Panc1 (cell line): ENCODE results near the gene ENOX2.

Experiments
- POLR2AphosphoS5 ChIP-seq: IDR thresholded peaks from 2 replicates; pipeline ENCODE4 v1.6.1; 2012; ENCODE audit warnings: mild to moderate bottlenecking, low read depth, low read length, moderate library complexity
- SIN3A ChIP-seq: IDR thresholded peaks from 2 replicates; pipeline ENCODE4 v1.6.1; 2012; ENCODE audit warnings: low read depth, mild to moderate bottlenecking, low read length, moderate library complexity, borderline replicate concordance; ENCODE audit not compliant: insufficient read depth
- TCF7L2 ChIP-seq: IDR thresholded peaks from 2 replicates; pipeline ENCODE4 v1.6.1; 2011; ENCODE audit warnings: mild to moderate bottlenecking, low read depth, low read length, inconsistent platforms
- TF ChIP-seq, protein P1 (sequence below): fragments of 450-650 bp; IDR thresholded peaks from 2 replicates; pipeline ENCODE4 v1.5.1; 2017; ENCODE audit warnings: mild to moderate bottlenecking
- TF ChIP-seq, protein P2 (sequence below), 2 experiments: IDR thresholded peaks; 2 replicates each; pipeline ENCODE4 v1.6.1; 2011 to 2012; ENCODE audit warnings: low read depth in 2 of 2, control low read depth in 1 of 2, low read length in 1 of 2, mild to moderate bottlenecking in 1 of 2, moderate library complexity in 1 of 2; ENCODE audit not compliant: insufficient read depth in 1 of 2

DNA sequence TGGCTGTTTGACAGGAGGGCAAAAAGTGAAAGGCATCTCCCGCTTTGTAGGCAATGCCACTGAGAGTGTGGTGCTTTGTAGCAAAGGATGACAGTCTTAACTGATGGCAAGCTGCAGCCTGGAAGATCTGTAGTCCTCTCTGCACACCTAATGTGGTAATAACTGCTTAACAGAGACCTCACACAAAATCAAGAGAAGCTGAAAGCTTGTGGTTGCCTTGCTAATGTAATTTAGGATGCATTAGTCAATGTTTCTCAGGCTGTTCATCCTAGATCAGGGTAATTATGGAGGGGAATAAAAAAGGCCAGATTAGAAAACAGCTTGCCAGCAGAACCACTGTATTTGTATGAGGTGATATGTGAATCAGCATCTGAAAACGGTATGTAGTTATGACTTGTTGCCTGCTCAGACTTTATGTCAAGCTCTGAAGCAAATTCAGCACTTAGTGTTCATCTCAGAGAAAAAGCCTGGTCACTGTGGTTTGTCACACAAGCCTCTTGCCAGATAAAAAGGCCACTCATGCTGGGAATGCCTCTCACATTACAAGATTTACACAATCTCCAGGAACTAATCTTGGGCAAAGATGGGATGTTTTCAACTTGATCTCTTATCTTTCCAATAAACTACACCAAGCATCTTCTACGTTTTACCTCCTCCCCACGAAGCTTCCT lies 130.8 kb downstream of the ENOX2 start:
- TF ChIP-seq, protein P1, sequence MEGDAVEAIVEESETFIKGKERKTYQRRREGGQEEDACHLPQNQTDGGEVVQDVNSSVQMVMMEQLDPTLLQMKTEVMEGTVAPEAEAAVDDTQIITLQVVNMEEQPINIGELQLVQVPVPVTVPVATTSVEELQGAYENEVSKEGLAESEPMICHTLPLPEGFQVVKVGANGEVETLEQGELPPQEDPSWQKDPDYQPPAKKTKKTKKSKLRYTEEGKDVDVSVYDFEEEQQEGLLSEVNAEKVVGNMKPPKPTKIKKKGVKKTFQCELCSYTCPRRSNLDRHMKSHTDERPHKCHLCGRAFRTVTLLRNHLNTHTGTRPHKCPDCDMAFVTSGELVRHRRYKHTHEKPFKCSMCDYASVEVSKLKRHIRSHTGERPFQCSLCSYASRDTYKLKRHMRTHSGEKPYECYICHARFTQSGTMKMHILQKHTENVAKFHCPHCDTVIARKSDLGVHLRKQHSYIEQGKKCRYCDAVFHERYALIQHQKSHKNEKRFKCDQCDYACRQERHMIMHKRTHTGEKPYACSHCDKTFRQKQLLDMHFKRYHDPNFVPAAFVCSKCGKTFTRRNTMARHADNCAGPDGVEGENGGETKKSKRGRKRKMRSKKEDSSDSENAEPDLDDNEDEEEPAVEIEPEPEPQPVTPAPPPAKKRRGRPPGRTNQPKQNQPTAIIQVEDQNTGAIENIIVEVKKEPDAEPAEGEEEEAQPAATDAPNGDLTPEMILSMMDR = no peak
- TF ChIP-seq, protein P2, sequence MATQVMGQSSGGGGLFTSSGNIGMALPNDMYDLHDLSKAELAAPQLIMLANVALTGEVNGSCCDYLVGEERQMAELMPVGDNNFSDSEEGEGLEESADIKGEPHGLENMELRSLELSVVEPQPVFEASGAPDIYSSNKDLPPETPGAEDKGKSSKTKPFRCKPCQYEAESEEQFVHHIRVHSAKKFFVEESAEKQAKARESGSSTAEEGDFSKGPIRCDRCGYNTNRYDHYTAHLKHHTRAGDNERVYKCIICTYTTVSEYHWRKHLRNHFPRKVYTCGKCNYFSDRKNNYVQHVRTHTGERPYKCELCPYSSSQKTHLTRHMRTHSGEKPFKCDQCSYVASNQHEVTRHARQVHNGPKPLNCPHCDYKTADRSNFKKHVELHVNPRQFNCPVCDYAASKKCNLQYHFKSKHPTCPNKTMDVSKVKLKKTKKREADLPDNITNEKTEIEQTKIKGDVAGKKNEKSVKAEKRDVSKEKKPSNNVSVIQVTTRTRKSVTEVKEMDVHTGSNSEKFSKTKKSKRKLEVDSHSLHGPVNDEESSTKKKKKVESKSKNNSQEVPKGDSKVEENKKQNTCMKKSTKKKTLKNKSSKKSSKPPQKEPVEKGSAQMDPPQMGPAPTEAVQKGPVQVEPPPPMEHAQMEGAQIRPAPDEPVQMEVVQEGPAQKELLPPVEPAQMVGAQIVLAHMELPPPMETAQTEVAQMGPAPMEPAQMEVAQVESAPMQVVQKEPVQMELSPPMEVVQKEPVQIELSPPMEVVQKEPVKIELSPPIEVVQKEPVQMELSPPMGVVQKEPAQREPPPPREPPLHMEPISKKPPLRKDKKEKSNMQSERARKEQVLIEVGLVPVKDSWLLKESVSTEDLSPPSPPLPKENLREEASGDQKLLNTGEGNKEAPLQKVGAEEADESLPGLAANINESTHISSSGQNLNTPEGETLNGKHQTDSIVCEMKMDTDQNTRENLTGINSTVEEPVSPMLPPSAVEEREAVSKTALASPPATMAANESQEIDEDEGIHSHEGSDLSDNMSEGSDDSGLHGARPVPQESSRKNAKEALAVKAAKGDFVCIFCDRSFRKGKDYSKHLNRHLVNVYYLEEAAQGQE (IDR thresholded peaks at IDR 0.05; ENCODE audit: insufficient read depth in 1 of 2, low read depth in 2 of 2, low read length in 1 of 2) = no peak
- TF ChIP-seq SIN3A (no peak), POLR2AphosphoS5 (no peak), TCF7L2 (no peak)
